HEK293T (cell line): ENCODE data around the gene SUGCT.

ENCODE experiments used
- CTCF ChIA-PET: fragments of 350-600 bp; formaldehyde crosslinking; extraction: SDS; loops from one replicate; lab custom pipeline; 2021; ENCODE audit warnings: antibody characterized with exemption, inconsistent platforms; lab: Yijun Ruan, JAX
- POLR2A ChIA-PET: fragments of 350-600 bp; formaldehyde crosslinking; extraction: SDS; loops from one replicate; lab custom pipeline; 2020; ENCODE audit warnings: antibody characterized with exemption, inconsistent platforms; lab: Yijun Ruan, JAX
- DNase-seq: peaks from one replicate; pipeline ENCODE4 v3.0.0; 2012; ENCODE audit warnings: mixed read lengths; ENCODE audit errors: extremely low spot score
- ARNT ChIP-seq: fragments of 450-650 bp; IDR thresholded peaks from 2 replicates; pipeline ENCODE4 v1.6.1; 2017; ENCODE audit warnings: mild to moderate bottlenecking
- BHLHE40 ChIP-seq: fragments of 450-650 bp; IDR thresholded peaks from 2 replicates; pipeline ENCODE4 v1.6.1; 2016; ENCODE audit warnings: mild to moderate bottlenecking, moderate library complexity, borderline replicate concordance
- CTBP1 ChIP-seq: fragments of 450-650 bp; IDR thresholded peaks from 2 replicates; pipeline ENCODE4 v1.6.1; 2016; ENCODE audit warnings: borderline replicate concordance
- ELF4 ChIP-seq: fragments of 450-650 bp; IDR thresholded peaks from 2 replicates; pipeline ENCODE4 v1.6.1; 2017; ENCODE audit warnings: antibody characterized with exemption
- FOXA1 ChIP-seq: fragments of 450-650 bp; IDR thresholded peaks from 2 replicates; pipeline ENCODE4 v1.6.1; 2016; ENCODE audit warnings: mild to moderate bottlenecking
- FOXK2 ChIP-seq: fragments of 450-650 bp; IDR thresholded peaks from 2 replicates; pipeline ENCODE4 v1.6.1; 2016; ENCODE audit warnings: mild to moderate bottlenecking
- FOXM1 ChIP-seq: fragments of 450-650 bp; IDR thresholded peaks from 2 replicates; pipeline ENCODE4 v1.6.1; 2017; ENCODE audit warnings: mild to moderate bottlenecking, borderline replicate concordance
- HDGF ChIP-seq: fragments of 450-650 bp; IDR thresholded peaks from 2 replicates; pipeline ENCODE4 v1.6.1; 2017; ENCODE audit warnings: antibody characterized with exemption, borderline replicate concordance
- L3MBTL2 ChIP-seq: fragments of 450-650 bp; conservative IDR thresholded peaks from 2 replicates; pipeline ENCODE4 v1.6.1; 2016; ENCODE audit warnings: mild to moderate bottlenecking
- LEF1 ChIP-seq: fragments of 450-650 bp; IDR thresholded peaks from 2 replicates; pipeline ENCODE4 v1.6.1; 2017; ENCODE audit warnings: mild to moderate bottlenecking, borderline replicate concordance
- NFRKB ChIP-seq: fragments of 450-650 bp; IDR thresholded peaks from 2 replicates; pipeline ENCODE4 v1.6.1; 2016; ENCODE audit warnings: mild to moderate bottlenecking, moderate library complexity
- PKNOX1 ChIP-seq: fragments of 450-650 bp; IDR thresholded peaks from 2 replicates; pipeline ENCODE4 v1.6.1; 2016
- SP1 ChIP-seq: fragments of 450-650 bp; IDR thresholded peaks from 2 replicates; pipeline ENCODE4 v1.6.1; 2017
- SUZ12 ChIP-seq: fragments of 450-650 bp; IDR thresholded peaks from 2 replicates; pipeline ENCODE4 v1.6.1; 2016; ENCODE audit warnings: mild to moderate bottlenecking
- TARDBP ChIP-seq: fragments of 450-650 bp; IDR thresholded peaks from 2 replicates; pipeline ENCODE4 v1.6.1; 2016
- ZNF384 ChIP-seq: fragments of 450-650 bp; IDR thresholded peaks from 2 replicates; pipeline ENCODE4 v1.6.1; 2016

Gene SUGCT

GRCh38 chr7:40549372-40550039 is 414.7 kb downstream of the SUGCT start:
- no peak for DNase-seq
- POLR2A ChIA-PET: no interaction called here
- CTCF ChIA-PET: no interaction called here
- no peak for TF ChIP-seq ARNT
- no peak for TF ChIP-seq NFRKB
- no peak for TF ChIP-seq HDGF
- TF ChIP-seq CTBP1: no peak

- no peak for DNase-seq
- ChIA-PET CTCF (no interaction called here), POLR2A (no interaction called here)
- no peak for TF ChIP-seq LEF1
- TF ChIP-seq SUZ12: no peak
- TF ChIP-seq CTBP1: no peak
- no peak for TF ChIP-seq HDGF
- no peak for TF ChIP-seq SP1
- TF ChIP-seq BHLHE40: no peak
- TF ChIP-seq ZNF384: no peak
- no peak for TF ChIP-seq ARNT
- TF ChIP-seq PKNOX1: no peak
- TF ChIP-seq FOXM1: no peak
- no peak for TF ChIP-seq ELF4
- no peak for TF ChIP-seq FOXA1
- TF ChIP-seq NFRKB: no peak
- TF ChIP-seq L3MBTL2: no peak
- TF ChIP-seq FOXK2: no peak
- TF ChIP-seq TARDBP: no peak
Measured at GRCh38 chr7:40551685-40552576, 417.1 kb downstream of the SUGCT start.

GRCh38 chr7:40560672-40561071 is 425.9 kb downstream of the SUGCT start:
- DNase-seq: no peak
- CTCF ChIA-PET: no interaction called here
- POLR2A ChIA-PET: no interaction called here
- TF ChIP-seq FOXK2 (no peak), FOXA1 (no peak), HDGF (no peak), ARNT (no peak), PKNOX1 (no peak), LEF1 (no peak), L3MBTL2 (no peak), FOXM1 (no peak), ELF4 (no peak), NFRKB (no peak), BHLHE40 (no peak), SUZ12 (no peak), TARDBP (no peak)

- CTCF ChIA-PET: no interaction called here
- POLR2A ChIA-PET: no interaction called here
- TF ChIP-seq LEF1 (no peak), PKNOX1 (no peak), FOXK2 (no peak)
- no peak for DNase-seq
Measured at GRCh38 chr7:40566879-40567278, 432.1 kb downstream of the SUGCT start.

- ChIA-PET CTCF (no interaction called here), POLR2A (no interaction called here)
- TF ChIP-seq L3MBTL2: no peak
- TF ChIP-seq ARNT: no peak
- TF ChIP-seq CTBP1: no peak
- no peak for TF ChIP-seq TARDBP
- no peak for TF ChIP-seq BHLHE40
- TF ChIP-seq LEF1: no peak
- DNase-seq: no peak
Measured at GRCh38 chr7:40569326-40569725, 434.5 kb downstream of the SUGCT start.

- ChIA-PET CTCF (no interaction called here), POLR2A (no interaction called here)
- DNase-seq: no peak
- TF ChIP-seq HDGF (no peak), FOXA1 (no peak), LEF1 (no peak), NFRKB (no peak), ARNT (no peak), ELF4 (no peak), SP1 (no peak), FOXM1 (no peak), PKNOX1 (no peak), L3MBTL2 (no peak), ZNF384 (no peak), BHLHE40 (no peak), TARDBP (no peak)
Measured at GRCh38 chr7:40570223-40570622, 435.4 kb downstream of the SUGCT start.
